Muscle of leg (tissue), 16 donors: Measurements from ENCODE around the gene KDELR3. TPM values are rescaled to one million over a fixed set of nuclear protein-coding genes. Genes with fewer than 3 reads are reported as not detected.

Experiments used
- DNase-seq: peaks from one replicate; pipeline ENCODE4 v3.0.0; 2013
- H3K27ac ChIP-seq: one replicate; pipeline ENCODE4 v1.5.1; 2013; ENCODE audit warnings: mild to moderate bottlenecking, low read length, control low read depth
- H3K27me3 ChIP-seq: one replicate; pipeline ENCODE4 v1.6.1; 2013; ENCODE audit warnings: low read length; ENCODE audit not compliant: control insufficient read depth, insufficient read depth
- H3K36me3 ChIP-seq: one replicate; pipeline ENCODE4 v1.6.1; 2013; ENCODE audit warnings: low read length; ENCODE audit not compliant: control insufficient read depth, insufficient read depth
- H3K4me1 ChIP-seq: one replicate; pipeline ENCODE4 v1.6.1; 2013; ENCODE audit warnings: low read length; ENCODE audit not compliant: control insufficient read depth, insufficient read depth
- H3K4me3 ChIP-seq: one replicate; pipeline ENCODE4 v1.5.1; 2013; ENCODE audit warnings: low read length, control low read depth
- H3K9me3 ChIP-seq: replicated peaks from 2 replicates; pipeline ENCODE4 v1.6.1; 2013; ENCODE audit warnings: low read depth, low read length; ENCODE audit not compliant: control insufficient read depth
- WGBS: methylation state at CpG from one replicate; pipeline ENCODE4 v1.1.5; 2013; ENCODE audit warnings: missing lambda C conversion rate; ENCODE audit not compliant: insufficient coverage; 5-methylcytosine and 5-hydroxymethylcytosine counted together
- long read RNA-seq, 11 donors: transcript quantifications; one replicate each; lab custom pipeline, GENCODE V29; 2026
- polyA plus RNA-seq, 8 donors: library from polyadenylated mRNA; unstranded; fragments of 120-200 nt; gene quantifications; one replicate each; pipeline versions ENCODE4 v1.2.1 to v1.2.3, GENCODE V29; 2013; ENCODE audit warnings: inconsistent platforms in 1 of 8, low replicate concordance in 1 of 8; ENCODE audit not compliant: insufficient read length in 8 of 8, insufficient read depth in 1 of 8
- total RNA-seq: library from RNA; stranded (reverse); fragments of 120-200 nt; gene quantifications from one replicate; pipeline ENCODE4 v1.2.4, GENCODE V29; 2013

The KDELR3 gene
- 36.4 TPM for total RNA-seq
- polyA plus RNA-seq: 10 to 100 TPM; 20.6 to 48.0 (median 27.3) TPM
- long read RNA-seq, donor 1, transcript KDELR3-201 (5 exons, 1,728 nt): major isoform, 7 of 10 reads
- long read RNA-seq, donor 1, partial matches to known transcripts: 0 of 10 reads
- long read RNA-seq, donor 1, other reads (novel, unspliced or antisense): 0 of 10 reads
- long read RNA-seq, donor 2: 0 reads
- long read RNA-seq, donor 3, transcript KDELR3-201 (5 exons, 1,728 nt): major isoform, 23 of 287 reads
- long read RNA-seq, donor 3, transcript KDELR3-202 (4 exons, 931 nt): minor isoform, 6 of 287 reads
- long read RNA-seq, donor 3, partial matches to known transcripts: 185 of 287 reads
- long read RNA-seq, donor 3, other reads (novel, unspliced or antisense): 73 of 287 reads
- long read RNA-seq, donor 4, transcript KDELR3-201 (5 exons, 1,728 nt): major isoform, 11 of 15 reads
- long read RNA-seq, donor 4, partial matches to known transcripts: 0 of 15 reads
- long read RNA-seq, donor 4, other reads (novel, unspliced or antisense): 0 of 15 reads
- long read RNA-seq, donor 5, transcript KDELR3-201 (5 exons, 1,728 nt): major isoform, 52 of 524 reads
- long read RNA-seq, donor 5, transcript KDELR3-202 (4 exons, 931 nt): minor isoform, 23 of 524 reads
- long read RNA-seq, donor 5, partial matches to known transcripts: 366 of 524 reads
- long read RNA-seq, donor 5, other reads (novel, unspliced or antisense): 83 of 524 reads
- long read RNA-seq, donor 6, transcript KDELR3-201 (5 exons, 1,728 nt): major isoform, 24 of 28 reads
- long read RNA-seq, donor 6, partial matches to known transcripts: 0 of 28 reads
- long read RNA-seq, donor 6, other reads (novel, unspliced or antisense): 0 of 28 reads
- long read RNA-seq, donor 7, transcript KDELR3-201 (5 exons, 1,728 nt): major isoform, 24 of 35 reads
- long read RNA-seq, donor 7, transcript KDELR3-202 (4 exons, 931 nt): minor isoform, 11 of 35 reads
- long read RNA-seq, donor 7, partial matches to known transcripts: 0 of 35 reads
- long read RNA-seq, donor 7, other reads (novel, unspliced or antisense): 0 of 35 reads
- long read RNA-seq, donor 8, transcript KDELR3-201 (5 exons, 1,728 nt): major isoform, 18 of 20 reads
- long read RNA-seq, donor 8, partial matches to known transcripts: 0 of 20 reads
- long read RNA-seq, donor 8, other reads (novel, unspliced or antisense): 0 of 20 reads
- long read RNA-seq, donor 9, transcript KDELR3-202 (4 exons, 931 nt): minor isoform, 7 of 21 reads
- long read RNA-seq, donor 9, transcript KDELR3-201 (5 exons, 1,728 nt): major isoform, 14 of 21 reads
- long read RNA-seq, donor 9, partial matches to known transcripts: 0 of 21 reads
- long read RNA-seq, donor 9, other reads (novel, unspliced or antisense): 0 of 21 reads
- long read RNA-seq, donor 10, transcript KDELR3-201 (5 exons, 1,728 nt): major isoform, 19 of 784 reads
- long read RNA-seq, donor 10, partial matches to known transcripts: 704 of 784 reads
- long read RNA-seq, donor 10, other reads (novel, unspliced or antisense): 58 of 784 reads
- long read RNA-seq, donor 11, transcript KDELR3-202 (4 exons, 931 nt): minor isoform, 17 of 126 reads
- long read RNA-seq, donor 11, transcript KDELR3-201 (5 exons, 1,728 nt): major isoform, 24 of 126 reads
- long read RNA-seq, donor 11, partial matches to known transcripts: 75 of 126 reads
- long read RNA-seq, donor 11, other reads (novel, unspliced or antisense): 10 of 126 reads

DNA sequence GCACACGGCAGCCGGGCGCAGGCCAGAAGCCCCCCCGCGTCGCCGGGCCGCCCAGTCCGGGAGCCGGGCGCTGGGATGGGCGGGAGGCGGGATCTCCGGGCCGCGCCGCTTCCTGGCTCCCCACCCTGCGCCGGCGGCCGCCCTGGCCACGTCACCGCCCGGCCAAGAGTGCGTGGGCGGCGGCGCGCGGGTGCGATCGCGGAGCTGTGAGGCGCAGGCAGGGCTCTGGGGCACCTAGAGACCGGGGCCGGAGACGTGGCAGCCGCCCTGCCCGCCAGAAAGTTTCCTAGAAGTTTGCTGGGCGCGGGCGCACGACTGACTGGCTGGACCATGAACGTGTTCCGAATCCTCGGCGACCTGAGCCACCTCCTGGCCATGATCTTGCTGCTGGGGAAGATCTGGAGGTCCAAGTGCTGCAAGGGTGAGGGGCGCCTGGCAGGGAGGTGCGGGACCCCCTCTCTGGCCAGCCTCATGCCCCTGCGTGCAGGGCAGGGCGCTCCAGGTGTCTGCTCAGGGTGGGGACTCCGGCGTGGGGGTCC lies at the start of gene KDELR3:
TSS of gene KDELR3 (plus strand) at position 193 of the 539 bp plus-strand sequence. CDS start at position 331, 138 bp downstream.
- Histone ChIP-seq H3K27me3 (peaks cover 41% of the 10 kb centered on the region), H3K4me3 (peak within 1 kb of the TSS; percentile 78), H3K36me3 (no peaks in the 10 kb centered on the region), H3K4me1 (peaks cover 18% of the 10 kb centered on the region), H3K9me3 (no peaks in the 10 kb centered on the region), H3K27ac (peak within 1 kb of the TSS; percentile 76)
- peak; percentile 87 for DNase-seq
- under 1% methylated on average over 50 of the region's 53 CpGs for WGBS

DNA sequence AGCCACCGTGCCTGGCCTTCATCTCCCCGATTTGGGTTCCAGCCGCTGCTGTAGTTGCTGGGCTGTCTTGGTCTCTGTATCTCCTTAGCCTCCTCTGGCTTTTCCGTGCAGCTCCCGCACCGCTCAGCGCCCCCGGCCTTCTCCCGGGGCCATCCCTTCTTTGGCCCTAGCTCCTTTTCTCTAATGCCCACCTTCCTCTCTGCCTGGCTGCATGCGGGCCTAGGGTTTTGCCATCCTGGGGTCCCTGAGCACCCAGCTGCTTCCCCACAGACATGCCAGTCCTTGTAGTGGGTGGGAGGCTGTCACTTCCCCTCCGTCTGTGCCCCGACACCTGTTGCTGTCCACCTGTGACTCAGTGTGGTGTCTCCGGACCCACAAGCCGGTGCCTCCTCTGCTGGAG lies 49.3 kb upstream of the KDELR3 start:
- no peaks in the 10 kb centered on the region for H3K27me3 ChIP-seq
- WGBS: 71% methylated on average over 14 of the region's 14 CpGs

DNA sequence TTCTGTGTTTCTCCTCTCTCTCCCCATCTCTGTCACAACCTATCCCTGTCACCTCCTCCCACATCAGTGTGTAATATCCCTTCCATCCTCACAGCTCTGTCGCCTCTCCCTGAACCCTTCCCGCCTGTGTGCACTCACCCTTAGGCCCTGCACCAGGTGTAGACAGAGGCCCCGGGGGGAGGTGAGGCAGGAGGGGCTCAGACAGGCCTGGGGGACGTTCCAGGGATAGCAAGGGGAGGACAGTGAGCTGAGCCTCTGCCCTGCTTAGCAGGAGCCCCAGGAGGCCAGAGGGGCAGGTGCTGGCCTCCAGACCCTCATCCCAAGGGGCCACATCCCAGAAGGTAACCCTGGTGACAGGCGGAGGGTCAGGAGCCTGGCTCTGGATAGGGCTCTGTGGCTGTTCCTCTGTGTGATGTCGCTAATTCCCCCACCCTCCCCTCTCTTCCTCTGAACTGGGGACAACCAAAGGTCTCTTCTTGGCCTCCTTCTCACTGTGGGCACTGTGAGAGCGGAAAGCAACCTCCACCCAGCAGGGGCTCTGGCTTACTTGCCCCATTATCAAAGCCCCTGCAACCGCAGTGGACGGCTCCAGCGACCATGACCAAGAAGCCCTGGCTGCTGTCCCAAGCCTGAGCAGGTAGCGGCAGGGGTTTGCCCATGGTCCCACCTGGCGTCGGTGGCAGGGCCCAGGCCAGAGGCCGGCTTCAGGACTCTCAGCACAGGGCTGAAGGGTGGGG lies 48.6 kb upstream of the KDELR3 start:
- no peak overlapping the region for H3K4me3 ChIP-seq
- peaks cover 19% of the 10 kb centered on the region for H3K4me1 ChIP-seq
- H3K36me3 ChIP-seq: no peaks in the 10 kb centered on the region
- no peaks in the 10 kb centered on the region for H3K9me3 ChIP-seq
- no peak overlapping the region for H3K27ac ChIP-seq
- no peaks in the 10 kb centered on the region for H3K27me3 ChIP-seq
- no peak for DNase-seq
- 83% methylated on average over 7 of the region's 14 CpGs for WGBS

More for the DNA sequence above, 49.3 kb upstream of the KDELR3 start:
- Histone ChIP-seq H3K9me3 (no peaks in the 10 kb centered on the region), H3K4me3 (no peak overlapping the region), H3K4me1 (peaks cover 25% of the 10 kb centered on the region), H3K36me3 (no peaks in the 10 kb centered on the region), H3K27ac (no peak overlapping the region)
- no peak for DNase-seq

DNA sequence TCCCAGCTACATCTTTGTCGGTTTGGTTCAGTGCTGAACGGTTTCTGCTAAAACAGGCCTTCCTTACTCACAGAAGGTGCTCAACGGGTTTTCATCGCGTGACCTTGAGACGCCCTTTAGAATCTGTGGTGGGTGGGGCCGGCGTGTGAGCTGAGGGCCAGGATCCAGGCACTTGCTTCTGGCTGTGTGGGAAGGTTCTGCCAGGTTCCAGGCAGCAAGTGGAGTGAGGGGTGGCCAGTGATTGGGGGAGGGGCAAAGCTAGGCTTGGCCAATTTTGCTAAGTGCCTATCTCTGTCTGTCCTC lies 48.1 kb upstream of the KDELR3 start:
- Histone ChIP-seq H3K36me3 (no peaks in the 10 kb centered on the region), H3K9me3 (no peaks in the 10 kb centered on the region), H3K4me3 (no peak overlapping the region), H3K27me3 (no peaks in the 10 kb centered on the region), H3K27ac (no peak overlapping the region), H3K4me1 (peaks cover 19% of the 10 kb centered on the region)
- DNase-seq: no peak
- 33% methylated on average over 2 of the region's 8 CpGs for WGBS

DNA sequence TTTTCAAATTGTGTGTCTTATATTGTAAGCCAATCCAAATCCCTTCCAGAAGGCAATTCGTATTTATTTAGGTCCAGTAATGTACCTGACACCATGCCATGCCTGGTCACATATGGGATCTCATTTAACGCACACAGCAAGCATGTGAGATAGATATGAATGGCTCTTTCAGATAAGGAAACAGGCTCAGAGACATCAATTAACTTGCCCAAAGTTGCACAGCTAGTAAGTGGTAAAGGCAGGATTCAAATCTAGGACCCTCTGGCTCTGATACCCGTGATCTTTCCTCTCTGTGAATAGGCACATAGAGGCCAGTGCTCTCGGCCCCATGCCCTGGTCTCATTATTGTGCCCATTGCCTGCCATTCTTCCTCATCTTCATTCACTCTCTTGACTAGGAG lies 47.2 kb upstream of the KDELR3 start:
- no peaks in the 10 kb centered on the region for H3K9me3 ChIP-seq
- no peak for DNase-seq
- 83% methylated on average over 1 of the region's 4 CpGs for WGBS
- H3K4me1 ChIP-seq: peaks cover 11% of the 10 kb centered on the region
- H3K27me3 ChIP-seq: no peaks in the 10 kb centered on the region
- no peak overlapping the region for H3K27ac ChIP-seq
- H3K36me3 ChIP-seq: no peaks in the 10 kb centered on the region
- no peak overlapping the region for H3K4me3 ChIP-seq

DNA sequence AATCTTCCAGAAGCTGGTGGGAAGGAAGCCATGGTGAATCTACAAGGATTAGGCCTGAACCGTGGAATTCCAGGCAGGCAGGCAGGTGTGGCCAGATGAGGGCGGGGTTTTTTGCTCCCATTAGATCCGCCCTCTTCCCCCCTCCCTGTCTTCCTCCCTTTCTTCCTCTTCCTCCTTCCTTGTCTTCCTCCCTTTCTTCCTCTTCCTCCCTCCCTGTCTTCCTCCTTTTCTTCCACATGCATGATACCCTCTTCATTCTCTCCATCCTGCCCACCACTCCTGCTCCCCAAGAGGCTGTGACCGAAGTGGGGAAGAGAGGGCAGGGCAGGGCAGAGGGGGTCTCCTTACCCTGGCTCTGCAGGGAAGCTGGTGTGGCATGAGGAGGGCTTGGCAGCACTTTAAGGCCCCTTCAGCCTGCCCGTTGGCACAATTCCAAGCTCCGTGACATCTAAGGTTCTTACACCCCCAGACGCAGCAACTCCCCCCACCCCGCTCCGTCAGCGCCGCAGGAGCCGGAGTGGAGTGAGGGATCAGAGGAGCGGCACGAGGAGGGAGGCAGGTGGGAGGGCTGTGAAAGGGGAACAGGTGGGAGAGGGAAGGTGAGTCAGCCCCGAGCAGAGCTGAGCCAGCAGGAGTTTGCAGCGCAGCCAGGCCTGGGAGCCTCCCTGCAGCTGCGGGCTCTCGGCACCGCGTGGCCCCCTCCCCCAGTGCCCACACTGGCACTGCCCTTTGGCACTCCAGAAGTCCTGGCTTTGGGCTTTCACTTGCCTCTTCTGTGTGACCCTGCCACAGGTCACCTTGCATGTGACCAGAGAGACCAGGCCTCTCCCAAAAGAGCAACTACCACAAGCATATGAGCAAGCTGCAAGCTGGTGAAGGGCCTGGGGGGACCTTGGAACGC lies 45.0 kb upstream of the KDELR3 start:
- Histone ChIP-seq H3K9me3 (no peaks in the 10 kb centered on the region), H3K27me3 (no peaks in the 10 kb centered on the region), H3K4me3 (no peak overlapping the region), H3K36me3 (no peaks in the 10 kb centered on the region), H3K27ac (no peak overlapping the region), H3K4me1 (peaks cover 6% of the 10 kb centered on the region)
- WGBS: 53% methylated on average over 8 of the region's 21 CpGs
- DNase-seq: no peak

DNA sequence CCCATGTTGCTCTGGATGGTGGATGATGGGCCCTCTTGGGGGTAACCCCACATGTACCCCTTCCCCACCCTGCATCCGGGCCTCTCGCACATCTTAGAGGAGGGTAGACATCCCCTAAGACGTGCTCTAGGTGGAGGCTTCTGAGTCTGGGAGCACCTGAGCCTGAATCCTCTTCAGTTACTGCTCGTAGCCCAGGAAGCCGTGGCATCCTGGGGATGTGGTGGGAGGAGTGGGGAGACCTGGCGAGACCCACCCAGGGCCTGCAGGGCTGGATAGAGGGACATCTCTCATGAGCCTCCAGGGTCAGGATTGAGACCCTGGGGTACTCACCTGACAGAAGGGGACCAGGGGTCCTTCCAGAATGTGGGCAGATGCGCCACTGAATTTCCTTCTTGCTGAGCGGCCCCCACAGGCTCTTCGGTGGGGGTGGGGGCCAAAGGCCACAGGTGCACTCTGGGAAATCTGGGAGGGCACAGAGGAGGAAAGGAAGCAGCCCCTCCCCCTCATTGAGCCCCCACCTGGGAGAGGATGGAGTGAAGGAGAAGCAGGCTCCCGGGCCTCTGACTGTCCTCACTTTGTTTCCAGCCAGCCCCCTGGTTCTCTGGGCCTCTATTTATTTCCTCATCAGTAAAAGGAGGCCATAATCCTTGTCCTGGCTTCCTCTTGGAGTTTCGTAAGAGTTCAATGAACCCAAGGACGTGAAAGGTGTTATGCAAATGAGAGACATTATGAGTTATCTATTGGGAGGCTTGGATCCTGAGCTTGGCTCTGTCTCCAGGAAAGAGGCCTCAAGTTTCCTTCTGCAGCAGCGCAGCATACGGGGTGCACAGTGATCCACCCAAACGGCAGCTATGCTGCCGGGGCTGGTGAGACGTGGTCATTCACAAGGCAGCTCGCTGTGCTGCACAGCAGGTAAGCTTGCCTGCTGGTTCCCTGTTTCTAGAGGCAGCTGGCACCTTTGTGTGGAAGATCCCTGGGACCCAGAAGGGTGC lies 44.1 kb upstream of the KDELR3 start:
- Histone ChIP-seq H3K36me3 (no peaks in the 10 kb centered on the region), H3K27me3 (peaks cover 3% of the 10 kb centered on the region), H3K27ac (no peak overlapping the region), H3K4me1 (peaks cover 6% of the 10 kb centered on the region), H3K9me3 (no peaks in the 10 kb centered on the region), H3K4me3 (no peak overlapping the region)
- no peak for DNase-seq
- 55% methylated on average over 11 of the region's 18 CpGs for WGBS
